SH-SY5Y (cell line): ENCODE results near the gene SEMA4B.

Experiments
- GATA2 ChIP-seq: IDR thresholded peaks from 2 replicates; pipeline ENCODE4 v1.6.1; 2011; ENCODE audit warnings: mild to moderate bottlenecking, low read depth, low read length
- GATA3 ChIP-seq: IDR thresholded peaks from 2 replicates; pipeline ENCODE4 v1.6.1; 2011; ENCODE audit warnings: low read depth, mild to moderate bottlenecking, low read length, moderate library complexity

DNA sequence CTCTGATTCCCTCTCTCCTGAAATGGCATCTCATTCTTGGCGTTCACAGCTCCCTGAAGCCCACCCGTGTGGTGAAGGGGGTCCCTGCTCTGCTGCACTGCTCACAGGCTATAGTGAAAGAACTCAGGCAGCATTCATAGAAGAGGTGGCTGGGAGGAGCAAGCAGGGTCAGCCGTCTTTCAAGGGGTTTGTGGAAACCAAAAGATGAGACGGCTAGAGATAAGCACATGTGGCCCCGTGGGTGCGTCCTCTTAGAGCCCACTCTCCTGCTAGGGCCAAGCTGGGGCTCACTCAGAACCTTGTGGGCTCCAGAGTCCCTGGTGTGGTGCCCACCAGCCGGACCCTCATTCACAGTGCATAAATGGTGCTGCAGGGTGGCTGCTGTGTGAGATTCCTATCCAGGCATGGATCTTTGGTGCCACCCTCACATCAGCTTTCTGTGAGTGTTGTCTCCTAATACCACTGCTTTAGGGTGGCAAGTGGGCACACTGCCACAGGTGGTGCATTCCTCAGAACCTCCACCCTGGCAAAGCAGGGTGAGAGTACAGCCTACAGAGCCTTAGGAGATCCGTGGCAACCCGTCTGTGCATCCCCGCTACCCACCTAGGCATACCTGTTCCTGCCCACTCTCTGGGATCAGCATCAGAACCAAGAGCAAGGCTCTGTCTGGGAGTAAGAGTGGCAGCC is 11.2 kb upstream of the SEMA4B start:
- TF ChIP-seq GATA2, result no peak
- no peak for TF ChIP-seq GATA3
